Inferior parietal cortex (tissue), 1 donor: ENCODE results near the gene ERN2.
"Not testable (repeated sequence)": the region's sequence is repeated elsewhere in the genome, so short reads cannot be mapped to it uniquely, and the experiment has no call there.

Experiments used
- DNase-seq: peaks from one replicate; pipeline ENCODE4 v3.0.0-alpha.2; 2016; ENCODE audit errors: extremely low spot score

ERN2 gene

GRCh38 chr16:23712976-23713375 lies at the start of gene ERN2:
TSS of gene ERN2 (minus strand) at chr16:23713222. CDS start at chr16:23713187, 35 bp downstream.
- no peak for DNase-seq

- DNase-seq = no peak
These were observed 45.1 kb upstream of the ERN2 start for GRCh38 chr16:23757937-23758619.

GRCh38 chr16:23757116-23757515 lies 44.1 kb upstream of the ERN2 start:
- DNase-seq = no peak

DNA sequence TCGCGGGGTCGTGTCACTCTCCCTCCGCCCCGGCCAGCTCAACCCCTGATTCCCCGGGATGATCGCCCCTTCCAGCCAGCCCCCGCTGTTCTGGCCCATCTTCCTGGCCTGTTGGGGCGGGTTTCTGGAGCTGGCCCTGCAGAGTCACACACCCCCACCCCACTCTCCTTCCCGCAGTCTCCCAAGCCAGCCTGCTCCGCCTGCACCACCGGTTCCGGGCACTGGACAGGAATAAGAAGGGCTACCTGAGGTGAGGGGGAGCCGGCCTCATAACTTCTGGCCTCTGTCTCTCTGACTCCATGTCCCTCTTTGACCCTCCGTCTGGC lies 42.4 kb upstream of the ERN2 start:
- no peak for DNase-seq

DNA sequence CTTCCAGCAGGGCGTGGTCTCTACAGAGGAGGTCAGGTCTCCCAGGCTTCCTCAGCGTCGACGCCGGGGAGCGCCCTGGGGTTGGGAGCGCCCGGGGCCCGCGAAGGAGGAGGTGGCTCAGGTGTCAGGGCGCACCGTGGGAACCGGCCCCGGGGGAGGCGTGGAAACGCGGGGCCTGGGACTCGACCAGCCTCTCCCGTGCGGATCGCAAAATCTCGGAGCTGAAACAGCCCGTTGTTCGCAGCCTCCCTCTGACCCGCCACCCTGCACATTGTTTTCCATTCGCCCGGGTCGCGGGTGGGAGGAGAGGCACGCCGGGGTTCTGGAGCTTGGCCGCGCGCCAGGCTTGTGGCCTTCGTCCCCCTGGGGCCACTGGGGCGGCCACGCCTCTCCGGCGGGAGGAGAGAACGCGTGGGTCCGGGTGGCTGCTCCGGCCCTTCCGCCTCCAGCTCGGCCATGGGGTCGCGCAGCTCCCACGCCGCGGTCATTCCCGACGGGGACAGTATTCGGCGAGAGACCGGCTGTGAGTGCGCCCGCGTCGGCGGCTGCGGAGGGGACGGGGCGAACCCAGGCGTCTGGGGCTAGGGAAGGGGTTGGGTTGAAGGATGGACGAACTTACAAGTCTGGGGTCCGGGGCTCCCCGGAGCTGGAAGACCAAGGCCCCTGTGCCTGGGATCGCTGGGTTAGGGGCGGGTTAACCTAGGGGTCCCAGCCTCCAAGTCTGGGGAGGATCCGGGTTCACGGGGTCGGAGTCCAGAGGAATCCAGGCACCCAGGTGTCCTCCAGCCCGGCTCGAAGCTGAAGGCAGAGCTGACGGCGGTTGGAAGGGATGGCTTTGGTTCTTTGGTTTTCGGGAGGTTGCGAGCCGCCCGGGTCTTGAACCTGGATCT lies 41.8 kb upstream of the ERN2 start, which contains the start of gene CHP2:
TSS of gene CHP2 (plus strand) at position 433 of the 890 bp plus-strand sequence. CDS start at position 457, 24 bp downstream.
- no peak for DNase-seq

- no peak for DNase-seq
These were observed 41.0 kb upstream of the ERN2 start for GRCh38 chr16:23753908-23754593.

GRCh38 chr16:23751053-23751452 lies 38.0 kb upstream of the ERN2 start:
- DNase-seq = not testable (repeated sequence)

GRCh38 chr16:23748630-23749029 lies 35.6 kb upstream of the ERN2 start:
- DNase-seq = no peak

DNA sequence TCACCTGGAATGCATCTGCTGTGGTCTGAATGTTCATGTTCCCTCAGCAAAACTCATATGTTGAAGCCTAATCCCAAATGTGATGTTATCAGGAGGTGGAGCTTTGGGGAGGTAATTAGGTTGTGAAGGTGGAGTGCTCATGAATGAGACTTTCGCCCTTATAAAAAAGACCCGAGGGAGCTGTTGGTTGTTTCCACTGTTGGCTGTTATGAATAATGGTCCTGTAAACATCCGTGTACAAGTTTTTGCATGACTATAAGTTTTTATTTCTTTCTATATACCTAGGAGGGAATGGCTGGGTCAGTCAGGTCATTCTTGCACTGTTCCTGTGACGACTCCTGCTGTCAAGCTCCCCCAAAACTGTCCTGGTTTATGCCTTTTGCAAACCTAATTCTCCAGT lies 32.2 kb upstream of the ERN2 start:
- DNase-seq = no peak

DNA sequence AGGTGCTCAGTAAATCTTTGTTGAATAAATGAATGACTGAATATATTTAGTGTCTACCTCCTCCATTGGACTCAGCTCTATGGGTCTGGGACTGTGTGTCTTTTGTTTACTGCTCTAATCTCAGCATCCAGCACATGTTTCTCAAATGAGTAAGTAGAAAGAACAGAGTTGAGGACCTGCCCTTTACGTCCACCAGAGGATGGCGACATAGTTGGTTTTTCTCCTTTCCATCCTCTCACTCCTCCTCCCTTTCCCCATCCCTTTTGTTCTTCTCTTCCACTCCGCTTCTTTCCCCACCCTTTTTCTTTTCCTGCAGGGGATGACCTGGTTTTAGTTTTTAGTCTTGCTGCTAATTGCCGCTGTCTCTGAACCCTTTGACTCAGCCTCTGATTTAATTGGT lies 29.7 kb upstream of the ERN2 start:
- no peak for DNase-seq

- no peak for DNase-seq
These were observed 28.8 kb upstream of the ERN2 start for GRCh38 chr16:23741675-23742303.

GRCh38 chr16:23739516-23739915 lies 26.5 kb upstream of the ERN2 start:
- no peak for DNase-seq

- DNase-seq = not testable (repeated sequence)
These were observed 24.5 kb upstream of the ERN2 start for GRCh38 chr16:23737423-23738028.

DNA sequence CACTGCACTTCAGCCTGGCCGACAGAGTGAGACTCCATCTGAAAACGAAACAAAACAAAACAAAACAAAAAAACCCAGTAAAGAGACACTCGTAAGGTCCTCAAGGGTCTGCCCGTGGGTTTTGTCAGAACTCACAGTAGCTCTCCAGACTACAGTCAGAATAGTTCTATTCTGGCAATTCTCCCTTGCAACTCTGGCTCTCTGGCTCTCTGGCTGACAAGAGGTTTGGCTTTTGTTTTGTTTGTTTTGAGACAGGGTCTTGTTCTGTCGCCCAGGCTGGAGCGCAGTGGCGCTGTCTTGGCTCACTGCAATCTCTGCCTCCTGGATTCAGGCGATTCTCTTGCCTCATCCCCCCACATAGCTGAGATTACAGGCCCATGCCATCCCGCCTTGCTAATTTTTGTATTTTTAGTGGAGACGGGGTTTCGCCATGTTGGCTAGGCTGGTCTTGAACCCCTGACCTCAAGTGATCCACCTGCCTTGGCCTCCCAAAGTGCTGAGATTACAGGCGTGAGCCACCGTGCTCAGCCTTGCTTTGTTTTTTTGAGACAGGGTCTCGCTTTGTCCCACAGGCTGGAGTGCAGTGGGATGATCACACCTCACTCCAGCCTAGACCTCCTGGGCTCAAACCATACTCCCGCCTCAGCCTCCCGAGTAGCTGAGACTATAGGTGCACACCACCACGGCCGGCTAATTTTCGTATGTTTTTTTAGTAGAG lies 21.3 kb upstream of the ERN2 start:
- DNase-seq = no peak

- no peak for DNase-seq
These were observed 16.7 kb upstream of the ERN2 start for GRCh38 chr16:23729503-23730424.

DNA sequence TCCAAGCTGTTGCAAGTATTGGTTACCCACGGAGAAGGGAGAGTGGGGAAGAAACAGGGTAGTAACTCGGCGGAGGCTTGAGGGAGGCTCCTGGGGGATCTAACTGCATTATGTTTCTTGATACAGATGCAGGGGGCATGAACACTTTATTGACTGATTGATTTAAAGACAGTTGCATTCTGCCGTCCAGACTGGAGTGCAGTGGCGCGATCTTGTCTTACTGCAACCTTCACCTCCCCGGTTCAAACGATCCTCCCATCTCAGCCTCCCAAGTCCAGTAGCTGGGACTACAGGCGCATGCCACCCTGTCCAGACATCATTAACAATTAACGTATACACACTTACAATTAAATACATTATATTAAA lies 15.1 kb upstream of the ERN2 start:
- DNase-seq = no peak

DNA sequence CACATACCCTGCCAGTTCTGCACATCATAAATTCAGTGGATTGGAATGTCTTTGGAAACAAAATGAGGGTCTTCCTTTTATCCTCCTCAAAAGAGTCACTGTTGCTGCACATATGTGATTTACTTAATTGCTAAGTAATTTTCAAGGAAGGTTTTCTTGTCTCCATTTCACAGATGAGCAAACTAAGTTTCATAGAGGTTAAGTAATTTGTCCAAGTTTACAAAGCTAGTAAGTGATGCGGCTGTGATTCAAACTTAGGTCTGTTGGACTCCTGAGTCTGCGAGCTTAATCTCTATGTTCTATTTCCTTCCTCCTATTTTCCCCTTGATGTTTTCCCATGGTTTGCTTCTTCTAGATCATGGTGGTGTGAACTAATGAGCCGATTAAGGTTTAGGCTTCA lies 13.7 kb upstream of the ERN2 start:
- DNase-seq = no peak

- no peak for DNase-seq
These were observed 11.7 kb upstream of the ERN2 start for GRCh38 chr16:23724785-23725131.

- peak; percentile 26 for DNase-seq
These were observed 11.2 kb upstream of the ERN2 start for GRCh38 chr16:23724096-23724784.
